Tongue (tissue), 2 donors: Measurements from ENCODE around the gene TADA2A. TPM values are rescaled to one million over a fixed set of nuclear protein-coding genes. Genes with fewer than 3 reads are reported as not detected.
"Not testable (repeated sequence)": the region's sequence is repeated elsewhere in the genome, so short reads cannot be mapped to it uniquely, and the experiment has no call there.

Source experiments
- DNase-seq: peaks from one replicate; pipeline ENCODE4 v3.0.0-alpha.2; 2015
- total RNA-seq: library from RNA; depleted of rRNA; stranded (reverse); fragments of >200 nt; gene quantifications from one replicate; pipeline ENCODE4 v1.2.3, GENCODE V29; 2014

The TADA2A gene
- total RNA-seq, 1 donor from 2014 or later: 23.4 TPM

DNA sequence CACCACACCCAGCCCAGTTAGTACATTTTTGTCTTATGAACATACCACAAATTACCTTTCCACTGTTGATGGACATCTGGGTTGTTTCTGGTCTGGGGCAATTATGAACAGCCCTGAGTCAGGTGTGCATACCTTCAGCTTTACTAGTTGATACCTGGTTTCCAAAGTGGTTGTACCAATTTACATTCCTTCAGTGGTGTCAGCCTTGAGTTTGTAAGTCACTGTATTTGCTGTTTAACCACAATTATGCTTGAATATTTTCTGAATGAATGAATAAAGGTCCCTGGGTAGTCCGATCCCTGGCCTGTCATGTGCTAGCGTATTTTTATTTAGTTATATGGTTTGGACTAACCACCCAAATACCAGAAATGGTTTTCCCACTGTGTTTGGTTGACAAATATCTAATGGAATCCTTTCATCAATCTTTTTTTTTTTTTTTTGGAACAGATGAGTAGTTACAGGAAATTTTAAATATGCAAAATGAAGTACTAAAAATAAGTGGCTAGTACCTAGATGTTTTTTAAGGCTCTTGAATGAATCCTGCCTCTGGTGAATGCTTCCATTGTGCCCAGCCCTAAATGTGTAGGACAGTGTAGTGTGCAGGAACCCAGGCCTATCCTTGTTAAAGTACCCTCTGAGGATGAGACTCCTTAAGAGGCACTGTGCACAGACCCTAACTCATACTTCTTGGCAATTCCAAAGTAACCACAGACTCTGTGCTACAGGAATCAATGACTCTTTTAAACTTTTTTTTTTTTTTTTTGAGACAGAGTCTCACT lies 86.8 kb downstream of the TADA2A start:
- DNase-seq: no peak

GRCh38 chr17:37494401-37494831 lies 87.7 kb downstream of the TADA2A start:
- DNase-seq: no peak

DNA sequence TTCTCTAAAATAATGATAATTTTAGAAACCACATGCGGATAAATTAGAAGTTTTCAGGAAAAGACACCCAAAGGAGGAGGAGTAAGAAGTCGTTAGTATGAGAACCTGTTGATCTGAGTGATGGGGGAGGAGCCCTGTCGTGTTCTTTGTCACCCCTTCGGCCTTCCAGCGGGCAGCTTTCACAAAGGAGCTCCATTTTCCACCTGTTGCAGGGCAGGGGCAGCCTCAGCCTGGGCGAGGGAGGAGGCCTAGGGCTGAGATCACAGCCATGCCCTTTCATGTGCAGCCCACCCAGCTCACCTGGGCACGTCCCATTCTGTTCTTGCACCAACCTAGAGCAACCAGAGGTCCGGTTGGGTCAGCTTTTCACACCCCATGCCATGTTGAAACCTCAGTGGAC lies 88.3 kb downstream of the TADA2A start:
- DNase-seq: no peak

- no peak for DNase-seq
These were observed 93.7 kb downstream of the TADA2A start for GRCh38 chr17:37500378-37500777.

- DNase-seq: no peak
These were observed 95.6 kb downstream of the TADA2A start for GRCh38 chr17:37502009-37502936.

DNA sequence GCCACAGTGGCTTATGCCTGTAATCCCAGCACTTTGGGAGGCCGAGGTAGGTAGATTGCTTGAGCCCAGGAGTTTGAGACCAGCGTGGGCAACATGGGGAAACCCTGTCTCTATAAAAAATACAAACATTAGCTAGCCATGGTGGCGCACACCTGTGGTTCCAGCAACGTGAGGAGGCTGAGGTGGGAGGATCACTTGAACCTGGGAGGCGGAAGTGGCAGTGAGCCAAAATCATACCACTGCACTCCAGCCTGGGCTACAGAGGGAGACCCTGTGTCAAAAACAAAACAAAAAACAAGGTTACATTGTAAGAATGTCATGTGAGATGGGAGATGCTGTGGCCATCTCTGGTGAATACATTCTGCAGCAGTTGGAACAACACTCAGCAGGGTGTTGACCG lies 96.5 kb downstream of the TADA2A start:
- DNase-seq: no peak

DNA sequence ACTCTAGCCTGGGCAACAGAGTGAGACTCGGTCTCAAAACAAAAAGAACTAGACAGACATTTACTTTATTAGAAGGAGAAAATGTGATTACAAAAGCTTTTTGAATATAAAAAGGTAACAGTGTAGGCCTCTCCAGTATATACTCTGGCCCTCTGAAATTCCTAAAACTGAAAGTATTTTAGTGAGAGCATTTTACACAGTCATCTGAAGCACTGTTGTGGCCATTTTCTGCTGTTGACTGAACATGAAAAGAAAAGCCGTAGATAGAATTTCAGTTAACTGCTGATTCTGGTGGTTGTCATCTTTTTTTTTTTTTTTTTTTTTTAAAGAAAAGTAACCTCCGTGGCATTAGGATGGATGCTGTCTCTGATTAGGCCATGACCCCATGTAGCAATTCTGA lies 98.6 kb downstream of the TADA2A start:
- DNase-seq: no peak

DNA sequence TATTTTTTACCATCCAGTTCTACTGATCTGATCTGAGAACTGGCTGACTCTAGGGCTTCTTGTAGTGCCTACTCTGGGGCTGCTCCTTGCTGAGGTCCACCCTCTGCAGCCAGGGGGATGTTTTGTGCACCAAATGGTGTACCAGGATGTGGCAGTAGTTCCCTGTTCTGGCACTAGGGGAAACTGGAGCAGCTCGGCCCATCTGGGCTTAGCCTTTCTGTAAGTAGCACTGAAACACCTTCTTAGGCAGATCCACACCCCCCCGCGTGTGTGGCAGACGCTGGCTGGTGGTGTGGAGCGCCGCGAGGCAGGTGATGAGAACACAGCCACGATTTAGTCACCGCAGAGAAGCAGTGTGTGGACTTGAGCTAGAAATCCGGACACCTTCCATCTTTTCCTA lies 100.0 kb downstream of the TADA2A start:
- no peak for DNase-seq

DNA sequence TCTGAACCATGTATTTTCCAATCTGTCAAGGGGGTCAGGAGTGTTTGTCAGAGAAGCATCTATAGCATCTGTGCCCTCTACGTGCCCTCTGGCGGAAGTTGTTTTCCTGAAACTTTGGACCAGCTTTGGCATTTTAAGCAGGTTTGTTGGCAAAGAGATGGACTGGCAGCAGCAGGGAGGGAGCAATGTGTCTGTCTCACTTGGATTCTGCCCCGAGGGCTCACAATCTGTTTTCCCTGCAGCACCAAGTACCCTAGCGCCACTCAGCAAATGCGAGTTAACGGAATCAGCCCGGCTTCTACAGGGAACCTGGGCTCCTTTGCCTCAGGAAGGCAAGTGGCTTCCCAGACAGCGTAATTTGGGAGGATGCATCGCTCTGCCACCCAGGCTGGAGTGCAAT lies 100.4 kb downstream of the TADA2A start:
- no peak for DNase-seq

- no peak for DNase-seq
These were observed 103.4 kb downstream of the TADA2A start for GRCh38 chr17:37510056-37510455.

- DNase-seq: not testable (repeated sequence)
These were observed 105.0 kb downstream of the TADA2A start for GRCh38 chr17:37511642-37512041.

DNA sequence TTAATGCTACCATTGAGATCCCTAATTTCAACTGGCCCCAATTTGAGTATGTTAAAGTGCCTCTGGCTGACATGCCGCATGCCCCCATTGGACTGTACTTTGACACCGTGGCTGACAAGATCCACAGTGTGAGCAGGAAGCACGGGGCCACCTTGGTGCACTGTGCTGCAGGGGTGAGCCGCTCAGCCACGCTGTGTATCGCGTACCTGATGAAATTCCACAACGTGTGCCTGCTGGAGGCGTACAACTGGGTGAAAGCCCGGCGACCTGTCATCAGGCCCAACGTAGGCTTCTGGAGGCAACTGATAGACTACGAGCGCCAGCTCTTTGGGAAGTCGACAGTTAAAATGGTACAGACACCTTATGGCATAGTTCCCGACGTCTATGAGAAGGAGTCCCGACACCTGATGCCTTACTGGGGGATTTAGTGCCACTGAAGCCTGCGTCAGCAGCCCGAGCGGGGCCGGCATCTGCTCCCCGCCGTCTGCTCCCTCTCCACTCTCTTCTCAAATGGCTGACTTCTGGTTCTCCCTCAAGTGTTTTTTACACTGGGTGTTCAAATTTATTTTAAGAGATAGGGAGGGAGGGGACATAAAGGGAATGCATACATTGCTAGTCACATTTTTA lies 105.9 kb downstream of the TADA2A start:
- DNase-seq: peak; percentile 52

DNA sequence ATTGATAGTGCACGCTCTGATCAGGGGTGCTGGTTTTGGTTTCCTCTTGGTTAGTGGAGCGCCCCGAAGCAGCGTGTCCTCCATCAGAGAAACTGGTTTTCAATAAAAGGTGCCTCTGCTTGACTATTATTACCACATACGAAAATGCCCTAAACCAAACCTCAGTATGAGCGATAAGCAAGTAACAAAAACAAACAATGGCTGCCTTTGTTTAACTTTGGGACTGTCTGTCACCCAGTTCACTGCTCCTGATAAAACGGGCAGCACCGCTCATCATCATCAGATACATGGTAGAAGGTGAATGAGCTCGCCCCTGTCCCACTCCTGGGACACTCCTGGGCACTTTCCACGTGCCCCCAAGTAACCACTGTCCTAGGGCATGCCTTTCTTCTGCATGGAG lies 107.0 kb downstream of the TADA2A start:
- DNase-seq: no peak

DNA sequence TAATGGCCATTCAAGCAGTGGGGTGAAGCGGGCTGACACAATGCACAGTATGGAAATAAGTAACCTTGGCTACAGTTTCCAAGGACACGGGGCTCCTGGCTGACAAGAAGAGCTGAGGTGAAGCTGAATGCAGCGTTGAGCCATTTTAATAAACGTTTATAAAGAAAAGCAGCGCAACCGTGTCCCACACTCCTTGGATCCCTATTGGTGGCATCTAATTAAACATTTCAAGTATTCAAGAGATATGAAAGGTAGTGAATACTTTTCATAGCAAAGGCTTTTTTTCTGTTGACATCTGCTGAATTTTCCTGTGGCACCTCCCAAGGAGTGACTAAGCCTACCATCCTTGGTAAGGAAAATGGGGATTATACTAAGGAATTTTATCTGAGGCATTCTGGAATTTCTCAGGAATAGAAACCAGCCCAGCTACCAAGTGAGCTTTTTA lies 109.5 kb downstream of the TADA2A start:
- no peak for DNase-seq

GRCh38 chr17:37517881-37518280 lies 111.2 kb downstream of the TADA2A start:
- DNase-seq: peak; percentile 30

GRCh38 chr17:37518826-37519225 lies 112.1 kb downstream of the TADA2A start:
- peak; percentile 59 for DNase-seq

GRCh38 chr17:37519251-37519985 lies 112.7 kb downstream of the TADA2A start:
- no peak for DNase-seq

- DNase-seq: no peak
These were observed 113.5 kb downstream of the TADA2A start for GRCh38 chr17:37520174-37520573.

DNA sequence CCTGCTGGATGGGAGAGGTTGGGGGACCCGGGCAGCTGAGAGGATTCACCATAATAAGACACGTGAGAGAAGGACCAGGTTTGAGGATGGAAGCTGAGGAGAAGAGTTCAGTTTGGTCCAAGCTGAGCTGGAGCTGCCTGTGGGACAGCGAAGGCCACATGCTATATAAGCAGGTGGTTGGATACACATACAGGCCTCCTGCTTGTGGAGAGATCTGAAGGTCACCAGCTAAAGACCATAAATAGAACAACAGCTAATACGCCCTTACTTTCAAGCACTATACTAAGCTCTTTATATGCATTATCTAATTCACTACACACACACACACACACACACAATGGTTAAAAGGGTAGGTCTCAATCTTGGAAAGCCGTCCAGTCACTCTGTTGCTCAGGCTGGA lies 115.1 kb downstream of the TADA2A start:
- DNase-seq: peak; percentile 35

DNA sequence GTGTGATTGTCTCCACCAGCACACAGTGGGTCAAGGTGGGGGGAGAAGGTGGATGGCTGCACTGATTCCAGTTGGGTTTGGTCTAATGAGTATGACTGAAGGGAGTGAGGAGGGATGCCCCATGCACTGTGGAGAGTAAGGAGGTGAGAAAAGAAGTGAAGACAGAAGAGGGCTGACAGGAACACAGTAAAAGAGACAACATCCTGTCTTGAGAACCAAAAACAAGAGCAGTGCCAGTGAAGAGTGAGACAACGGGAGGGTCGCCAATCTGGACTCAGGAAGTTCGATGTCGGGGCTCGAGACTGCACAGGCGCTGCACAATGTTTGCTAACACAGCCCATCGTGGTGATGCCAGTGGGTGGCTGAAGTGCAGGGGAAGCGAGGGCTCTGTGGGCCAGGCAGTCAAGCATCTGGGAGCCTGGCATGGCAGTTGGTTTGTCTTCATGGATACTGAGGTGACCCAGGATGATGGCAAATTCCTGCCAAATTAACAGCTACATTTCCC lies 117.1 kb downstream of the TADA2A start:
- no peak for DNase-seq

- DNase-seq: peak; percentile 66
These were observed 120.7 kb downstream of the TADA2A start for GRCh38 chr17:37527249-37527851.
